RWPE2 (cell line): Measurements from ENCODE around the gene WHRN.

Experiments used
- ATAC-seq: fragments of 200-7000 bp; cut with Tn5 transposase; 3 replicates; pipeline ENCODE4 v1.9.1; 2021; ENCODE audit warnings: low read depth
- DNase-seq: peaks from one replicate; pipeline ENCODE4 v3.0.0-alpha.2; 2020; ENCODE audit warnings: low spot score
- H3K27ac ChIP-seq: fragments of 450-650 bp; 2 replicates; pipeline ENCODE4 v1.5.1; 2017; ENCODE audit warnings: mild to moderate bottlenecking; ENCODE audit not compliant: poor library complexity, severe bottlenecking
- H3K27me3 ChIP-seq: fragments of 250-450 bp; sonication (Bioruptor Pico); 2 replicates; pipeline ENCODE4 v1.5.1; 2021; ENCODE audit warnings: mild to moderate bottlenecking, moderate library complexity; ENCODE audit not compliant: insufficient read depth, poor library complexity, severe bottlenecking
- H3K36me3 ChIP-seq: fragments of 250-450 bp; sonication (Bioruptor Pico); 2 replicates; pipeline ENCODE4 v1.5.1; 2020; ENCODE audit warnings: low read depth, mild to moderate bottlenecking, moderate library complexity
- H3K4me1 ChIP-seq: fragments of 250-450 bp; sonication (Bioruptor Pico); 2 replicates; pipeline ENCODE4 v1.5.1; 2021; ENCODE audit warnings: mild to moderate bottlenecking, moderate library complexity; ENCODE audit not compliant: insufficient read depth, poor library complexity, severe bottlenecking
- H3K4me3 ChIP-seq: fragments of 250-450 bp; sonication (Bioruptor Pico); 2 replicates; pipeline ENCODE4 v1.5.1; 2021; ENCODE audit warnings: mild to moderate bottlenecking, moderate library complexity; ENCODE audit not compliant: severe bottlenecking
- H3K9me3 ChIP-seq: fragments of 250-450 bp; sonication (Bioruptor Pico); 2 replicates; pipeline ENCODE4 v1.5.1; 2021; ENCODE audit warnings: mild to moderate bottlenecking, moderate library complexity; ENCODE audit not compliant: severe bottlenecking
- CTCF ChIP-seq: fragments of 450-650 bp; IDR thresholded peaks from one replicate; pipeline ENCODE4 v1.5.1; 2017; ENCODE audit warnings: mild to moderate bottlenecking, moderate library complexity; ENCODE audit not compliant: poor library complexity, severe bottlenecking

WHRN gene

GRCh38 chr9:114366334-114367128, 138.7 kb downstream of the WHRN start:
- DNase-seq (no peak), ATAC-seq (peak; percentile 67)
- Histone ChIP-seq H3K9me3 (no peaks in the 10 kb centered on the region), H3K4me1 (peaks cover 29% of the 10 kb centered on the region), H3K27ac (peak overlapping the region; percentile 56), H3K4me3 (no peak overlapping the region), H3K36me3 (peaks cover 8% of the 10 kb centered on the region), H3K27me3 (no peaks in the 10 kb centered on the region)
- no peak for TF ChIP-seq CTCF

GRCh38 chr9:114365194-114365593, 140.1 kb downstream of the WHRN start:
- DNase-seq (no peak), ATAC-seq (no peak)
- peak overlapping the region; percentile 47 for H3K27ac ChIP-seq
- no peak overlapping the region for H3K4me3 ChIP-seq
- H3K4me1 ChIP-seq = peaks cover 23% of the 10 kb centered on the region
- H3K9me3 ChIP-seq = no peaks in the 10 kb centered on the region
- H3K27me3 ChIP-seq = no peaks in the 10 kb centered on the region
- no peak for TF ChIP-seq CTCF
- H3K36me3 ChIP-seq = peaks cover 16% of the 10 kb centered on the region

- peaks cover 23% of the 10 kb centered on the region for H3K4me1 ChIP-seq
- no peaks in the 10 kb centered on the region for H3K27me3 ChIP-seq
- peaks cover 16% of the 10 kb centered on the region for H3K36me3 ChIP-seq
- peak; percentile 75 for ATAC-seq
- H3K9me3 ChIP-seq = no peaks in the 10 kb centered on the region
- DNase-seq = no peak
- H3K4me3 ChIP-seq = no peak overlapping the region
- H3K27ac ChIP-seq = peak overlapping the region; percentile 47
- TF ChIP-seq CTCF = no peak
Observed at GRCh38 chr9:114364134-114365041, 140.9 kb downstream of the WHRN start.

- H3K36me3 ChIP-seq = peaks cover 16% of the 10 kb centered on the region
- ATAC-seq = no peak
- no peaks in the 10 kb centered on the region for H3K27me3 ChIP-seq
- no peaks in the 10 kb centered on the region for H3K9me3 ChIP-seq
- H3K4me1 ChIP-seq = peaks cover 23% of the 10 kb centered on the region
- TF ChIP-seq CTCF = no peak
- DNase-seq = no peak
- peak overlapping the region; percentile 47 for H3K27ac ChIP-seq
- H3K4me3 ChIP-seq = no peak overlapping the region
Observed at GRCh38 chr9:114363424-114363823, 141.8 kb downstream of the WHRN start.
